Astrocyte (in vitro differentiated cells and primary cell): ENCODE results near the gene SDK1. TPM values are rescaled to one million over a fixed set of nuclear protein-coding genes. Genes with fewer than 3 reads are reported as not detected.

ENCODE experiments used
- DNase-seq: peaks from one replicate; pipeline ENCODE4 v3.0.0-alpha.2; 2010; ENCODE audit warnings: low read depth
- FAIRE-seq: peaks from 2 replicates; lab custom pipeline; 2011; peaks lifted over from hg19 to GRCh38; lab: Jason Lieb, UNC
- H2AFZ ChIP-seq: 2 replicates; pipeline ENCODE4 v1.6.0; 2012; ENCODE audit warnings: low read depth, low read length, inconsistent platforms
- H3K27ac ChIP-seq: 2 replicates; pipeline ENCODE4 v1.5.1; 2011; ENCODE audit warnings: low read depth, low read length, inconsistent platforms
- H3K27me3 ChIP-seq: 2 replicates; pipeline ENCODE4 v1.6.0; 2011; ENCODE audit warnings: low read length, inconsistent platforms; ENCODE audit not compliant: insufficient read depth
- H3K36me3 ChIP-seq: 2 replicates; pipeline ENCODE4 v1.5.1; 2011; ENCODE audit warnings: low read length, inconsistent platforms; ENCODE audit not compliant: insufficient read depth
- H3K4me1 ChIP-seq: 2 replicates; pipeline ENCODE4 v1.5.1; 2011; ENCODE audit warnings: low read length, inconsistent platforms; ENCODE audit not compliant: insufficient read depth
- H3K4me2 ChIP-seq: 2 replicates; pipeline ENCODE4 v1.6.0; 2012; ENCODE audit warnings: low read length, inconsistent platforms
- H3K4me3 ChIP-seq: 2 replicates; pipeline ENCODE4 v1.5.1; 2011; ENCODE audit warnings: low read depth, mild to moderate bottlenecking, low read length, inconsistent platforms; ENCODE audit not compliant: insufficient read depth
- H3K79me2 ChIP-seq: 2 replicates; pipeline ENCODE4 v1.6.0; 2012; ENCODE audit warnings: mild to moderate bottlenecking, low read length, inconsistent platforms; ENCODE audit not compliant: insufficient read depth
- H3K9ac ChIP-seq: 2 replicates; pipeline ENCODE4 v1.6.0; 2012; ENCODE audit warnings: mild to moderate bottlenecking, low read length, inconsistent platforms
- H3K9me3 ChIP-seq: 2 replicates; pipeline ENCODE4 v1.5.1; 2012; ENCODE audit warnings: low read depth, mild to moderate bottlenecking, low read length, inconsistent platforms; ENCODE audit not compliant: insufficient read depth
- H4K20me1 ChIP-seq: 2 replicates; pipeline ENCODE4 v1.6.0; 2012; ENCODE audit warnings: low read length, inconsistent platforms; ENCODE audit not compliant: insufficient read depth
- H3K27ac Mint-ChIP-seq: one replicate; pipeline ENCODE4 v1.8.0; 2021; ENCODE audit warnings: mild to moderate bottlenecking, mixed read lengths; ENCODE audit not compliant: unreplicated experiment
- H3K27me3 Mint-ChIP-seq: one replicate; pipeline ENCODE4 v1.8.0; 2021; ENCODE audit warnings: low read depth, mixed read lengths; ENCODE audit not compliant: unreplicated experiment
- H3K36me3 Mint-ChIP-seq: one replicate; pipeline ENCODE4 v1.8.0; 2021; ENCODE audit warnings: low read depth, mixed read lengths; ENCODE audit not compliant: unreplicated experiment
- H3K4me1 Mint-ChIP-seq: one replicate; pipeline ENCODE4 v1.8.0; 2021; ENCODE audit warnings: low read depth, mixed read lengths; ENCODE audit not compliant: unreplicated experiment
- H3K4me3 Mint-ChIP-seq: one replicate; pipeline ENCODE4 v1.8.0; 2021; ENCODE audit warnings: mild to moderate bottlenecking, moderate library complexity, mixed read lengths; ENCODE audit not compliant: unreplicated experiment
- H3K9me3 Mint-ChIP-seq: one replicate; pipeline ENCODE4 v1.8.0; 2021; ENCODE audit warnings: mild to moderate bottlenecking, mixed read lengths; ENCODE audit not compliant: unreplicated experiment
- EZH2 ChIP-seq: IDR thresholded peaks from 2 replicates; pipeline ENCODE4 v1.6.1; 2012; ENCODE audit warnings: mild to moderate bottlenecking, low read length, inconsistent platforms; ENCODE audit not compliant: insufficient read depth
- total RNA-seq: library from RNA; stranded (reverse); gene quantifications from 2 replicates; pipeline ENCODE4 v1.2.1, GENCODE V29; 2021
- TF ChIP-seq, protein P1 (sequence below): IDR thresholded peaks from 2 replicates; pipeline ENCODE4 v1.5.1; 2011; ENCODE audit warnings: low read depth, mild to moderate bottlenecking, inconsistent platforms, low read length, moderate library complexity; ENCODE audit not compliant: insufficient read depth

SDK1 gene
- total RNA-seq, 1 donor from 2014 or later, result 4.2 TPM

DNA sequence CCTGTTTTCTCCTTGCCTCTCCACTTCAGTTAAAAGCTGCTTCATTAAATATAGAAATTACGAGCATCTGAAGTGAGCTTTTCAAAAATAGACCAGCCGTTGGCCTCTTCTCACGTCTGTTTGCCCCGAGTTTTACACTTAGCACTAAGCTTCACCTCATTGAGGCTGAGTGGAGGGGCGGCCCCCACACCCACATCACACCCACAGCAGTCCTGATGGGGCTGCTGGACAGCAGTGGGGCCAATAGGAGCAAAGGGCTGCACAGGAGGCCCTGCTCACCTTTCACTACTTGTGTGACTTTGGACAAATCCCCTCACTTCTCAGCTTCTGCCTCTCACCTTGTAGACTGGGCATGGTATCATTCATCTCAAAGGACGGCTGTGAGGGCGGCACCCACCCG, 677.8 kb downstream of the SDK1 start:
- Mint-ChIP-seq H3K4me1 (peaks cover 4% of the 10 kb centered on the region), H3K4me3 (no peak overlapping the region), H3K9me3 (peaks cover 18% of the 10 kb centered on the region), H3K36me3 (no peaks in the 10 kb centered on the region), H3K27ac (no peak overlapping the region), H3K27me3 (peaks cover 9% of the 10 kb centered on the region)
- Histone ChIP-seq H3K79me2 (no peaks in the 10 kb centered on the region), H3K9me3 (peaks cover 3% of the 10 kb centered on the region), H2AFZ (no peak overlapping the region), H3K27ac (no peak overlapping the region), H4K20me1 (no peaks in the 10 kb centered on the region), H3K4me1 (no peaks in the 10 kb centered on the region), H3K4me2 (no peak overlapping the region), H3K4me3 (no peak overlapping the region), H3K36me3 (no peaks in the 10 kb centered on the region), H3K9ac (no peak overlapping the region), H3K27me3 (no peaks in the 10 kb centered on the region)
- FAIRE-seq (no peak), DNase-seq (no peak)
- TF ChIP-seq, protein P1, sequence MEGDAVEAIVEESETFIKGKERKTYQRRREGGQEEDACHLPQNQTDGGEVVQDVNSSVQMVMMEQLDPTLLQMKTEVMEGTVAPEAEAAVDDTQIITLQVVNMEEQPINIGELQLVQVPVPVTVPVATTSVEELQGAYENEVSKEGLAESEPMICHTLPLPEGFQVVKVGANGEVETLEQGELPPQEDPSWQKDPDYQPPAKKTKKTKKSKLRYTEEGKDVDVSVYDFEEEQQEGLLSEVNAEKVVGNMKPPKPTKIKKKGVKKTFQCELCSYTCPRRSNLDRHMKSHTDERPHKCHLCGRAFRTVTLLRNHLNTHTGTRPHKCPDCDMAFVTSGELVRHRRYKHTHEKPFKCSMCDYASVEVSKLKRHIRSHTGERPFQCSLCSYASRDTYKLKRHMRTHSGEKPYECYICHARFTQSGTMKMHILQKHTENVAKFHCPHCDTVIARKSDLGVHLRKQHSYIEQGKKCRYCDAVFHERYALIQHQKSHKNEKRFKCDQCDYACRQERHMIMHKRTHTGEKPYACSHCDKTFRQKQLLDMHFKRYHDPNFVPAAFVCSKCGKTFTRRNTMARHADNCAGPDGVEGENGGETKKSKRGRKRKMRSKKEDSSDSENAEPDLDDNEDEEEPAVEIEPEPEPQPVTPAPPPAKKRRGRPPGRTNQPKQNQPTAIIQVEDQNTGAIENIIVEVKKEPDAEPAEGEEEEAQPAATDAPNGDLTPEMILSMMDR, result no peak
- TF ChIP-seq EZH2, result no peak

DNA sequence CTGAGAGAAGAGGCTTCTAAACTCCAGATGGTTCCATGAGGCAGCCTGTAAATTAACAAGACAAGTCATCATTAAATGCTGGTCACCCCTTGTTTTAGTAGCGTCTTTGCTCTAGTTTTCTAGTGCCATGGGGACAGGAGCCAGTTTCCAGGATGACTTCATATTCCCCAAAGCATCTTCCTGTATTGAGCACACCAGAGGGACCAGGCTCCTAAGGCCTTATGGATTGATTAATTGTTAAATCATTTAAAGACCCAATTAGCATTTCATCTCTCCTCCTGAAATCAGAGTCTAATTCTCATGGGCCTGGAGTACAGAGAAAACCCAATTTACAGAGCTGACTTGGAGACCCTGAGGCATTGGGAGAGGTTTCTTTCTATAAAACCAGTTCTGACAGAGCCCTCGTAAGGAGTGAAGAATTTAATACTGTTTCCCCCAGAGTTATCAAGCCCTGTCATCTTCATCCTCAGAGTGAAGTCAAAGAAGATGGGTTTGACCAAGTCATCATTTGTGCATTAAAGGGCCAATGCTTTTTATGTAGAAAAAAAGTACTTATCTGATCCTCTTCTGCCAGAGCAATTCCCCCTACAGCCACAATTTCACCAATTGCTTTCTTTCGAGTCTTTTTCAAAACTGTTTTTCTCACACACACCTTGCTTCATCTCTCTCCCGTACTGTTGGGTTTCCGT, 678.7 kb downstream of the SDK1 start:
- no peak overlapping the region for H3K9ac ChIP-seq
- peak overlapping the region; percentile 5 for H3K4me2 ChIP-seq
- no peak overlapping the region for H3K4me3 Mint-ChIP-seq
- no peaks in the 10 kb centered on the region for H3K36me3 ChIP-seq
- no peak overlapping the region for H3K27ac Mint-ChIP-seq
- peaks cover 7% of the 10 kb centered on the region for H3K4me1 Mint-ChIP-seq
- TF ChIP-seq, protein P1, result no peak
- TF ChIP-seq EZH2, result no peak
- no peak overlapping the region for H3K4me3 ChIP-seq
- H3K9me3 ChIP-seq, result no peaks in the 10 kb centered on the region
- no peaks in the 10 kb centered on the region for H3K27me3 ChIP-seq
- H4K20me1 ChIP-seq, result no peaks in the 10 kb centered on the region
- no peak overlapping the region for H3K27ac ChIP-seq
- DNase-seq (no peak), FAIRE-seq (no peak)
- H3K4me1 ChIP-seq, result no peaks in the 10 kb centered on the region
- no peaks in the 10 kb centered on the region for H3K36me3 Mint-ChIP-seq
- no peak overlapping the region for H2AFZ ChIP-seq
- peaks cover 9% of the 10 kb centered on the region for H3K27me3 Mint-ChIP-seq
- H3K9me3 Mint-ChIP-seq, result peaks cover 15% of the 10 kb centered on the region
- no peaks in the 10 kb centered on the region for H3K79me2 ChIP-seq

DNA sequence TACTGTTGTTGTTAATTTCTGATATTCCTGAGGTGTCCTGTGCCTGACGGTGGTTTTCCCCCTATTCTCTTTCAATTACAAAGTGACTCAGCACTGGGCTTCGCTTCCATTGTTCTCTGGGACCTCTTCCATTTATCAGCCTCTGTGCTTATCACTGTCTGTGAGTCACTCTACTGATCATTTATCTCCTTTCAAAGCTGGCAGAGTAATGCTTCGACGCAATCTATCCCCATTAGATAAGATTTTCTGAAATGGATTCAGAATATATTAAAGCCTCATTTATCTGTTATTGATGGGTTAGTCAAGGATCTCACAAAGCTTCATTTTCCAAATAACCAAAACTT, 679.2 kb downstream of the SDK1 start:
- peak; percentile 73 for DNase-seq
- peaks cover 9% of the 10 kb centered on the region for H3K27me3 Mint-ChIP-seq

More for the DNA sequence above, 679.2 kb downstream of the SDK1 start:
- Histone ChIP-seq H3K79me2 (no peaks in the 10 kb centered on the region), H3K4me1 (no peaks in the 10 kb centered on the region), H4K20me1 (no peaks in the 10 kb centered on the region), H3K9ac (no peak overlapping the region), H2AFZ (no peak overlapping the region), H3K36me3 (no peaks in the 10 kb centered on the region), H3K4me3 (no peak overlapping the region), H3K4me2 (peak overlapping the region; percentile 5), H3K27ac (no peak overlapping the region), H3K9me3 (no peaks in the 10 kb centered on the region), H3K27me3 (no peaks in the 10 kb centered on the region)
- Mint-ChIP-seq H3K4me1 (peaks cover 8% of the 10 kb centered on the region), H3K27ac (no peak overlapping the region), H3K9me3 (peaks cover 12% of the 10 kb centered on the region), H3K4me3 (no peak overlapping the region), H3K36me3 (no peaks in the 10 kb centered on the region)
- no peak for TF ChIP-seq EZH2
- TF ChIP-seq, protein P1, result no peak
- no peak for FAIRE-seq
